GM20000 (cell line): ENCODE measurements around the gene LYPLA2.
"Not testable (repeated sequence)": the region's sequence is repeated elsewhere in the genome, so short reads cannot be mapped to it uniquely, and the experiment has no call there.

ENCODE experiments used
- DNase-seq: peaks from one replicate; pipeline ENCODE4 v3.0.0; 2012; ENCODE audit warnings: low spot score
- TF ChIP-seq, protein P1 (sequence below): IDR thresholded peaks from 2 replicates; pipeline ENCODE4 v1.5.1; 2012; ENCODE audit warnings: mild to moderate bottlenecking, control low read depth; ENCODE audit errors: extremely low read depth, missing control alignments

Gene LYPLA2

DNA sequence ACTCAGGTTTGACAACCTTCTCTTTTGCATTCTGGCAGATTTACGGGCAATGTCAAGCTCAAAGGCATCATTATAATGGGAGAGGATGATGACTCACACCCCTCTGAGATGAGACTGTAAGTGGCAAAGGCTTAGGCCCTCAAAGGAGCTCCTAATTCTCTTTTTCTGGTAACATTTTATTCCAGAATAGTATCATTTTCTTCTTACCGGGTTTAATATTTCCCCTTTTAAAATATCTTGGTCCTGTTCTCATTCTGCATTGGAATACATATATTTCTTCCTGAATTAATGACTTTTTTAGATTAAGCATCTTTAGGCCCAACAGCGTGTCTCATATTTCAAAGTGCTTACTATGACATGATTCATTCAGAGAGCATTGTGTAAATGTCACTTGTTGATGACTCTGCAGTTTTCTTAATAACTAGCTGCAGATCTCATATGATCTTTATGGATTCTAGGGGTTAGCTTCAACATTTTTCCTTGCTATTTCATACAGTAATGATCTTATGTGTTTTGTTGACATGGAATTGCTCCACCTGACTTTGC, 11.0 kb upstream of the LYPLA2 start:
- TF ChIP-seq, protein P1, sequence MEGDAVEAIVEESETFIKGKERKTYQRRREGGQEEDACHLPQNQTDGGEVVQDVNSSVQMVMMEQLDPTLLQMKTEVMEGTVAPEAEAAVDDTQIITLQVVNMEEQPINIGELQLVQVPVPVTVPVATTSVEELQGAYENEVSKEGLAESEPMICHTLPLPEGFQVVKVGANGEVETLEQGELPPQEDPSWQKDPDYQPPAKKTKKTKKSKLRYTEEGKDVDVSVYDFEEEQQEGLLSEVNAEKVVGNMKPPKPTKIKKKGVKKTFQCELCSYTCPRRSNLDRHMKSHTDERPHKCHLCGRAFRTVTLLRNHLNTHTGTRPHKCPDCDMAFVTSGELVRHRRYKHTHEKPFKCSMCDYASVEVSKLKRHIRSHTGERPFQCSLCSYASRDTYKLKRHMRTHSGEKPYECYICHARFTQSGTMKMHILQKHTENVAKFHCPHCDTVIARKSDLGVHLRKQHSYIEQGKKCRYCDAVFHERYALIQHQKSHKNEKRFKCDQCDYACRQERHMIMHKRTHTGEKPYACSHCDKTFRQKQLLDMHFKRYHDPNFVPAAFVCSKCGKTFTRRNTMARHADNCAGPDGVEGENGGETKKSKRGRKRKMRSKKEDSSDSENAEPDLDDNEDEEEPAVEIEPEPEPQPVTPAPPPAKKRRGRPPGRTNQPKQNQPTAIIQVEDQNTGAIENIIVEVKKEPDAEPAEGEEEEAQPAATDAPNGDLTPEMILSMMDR: no peak
- no peak for DNase-seq

DNA sequence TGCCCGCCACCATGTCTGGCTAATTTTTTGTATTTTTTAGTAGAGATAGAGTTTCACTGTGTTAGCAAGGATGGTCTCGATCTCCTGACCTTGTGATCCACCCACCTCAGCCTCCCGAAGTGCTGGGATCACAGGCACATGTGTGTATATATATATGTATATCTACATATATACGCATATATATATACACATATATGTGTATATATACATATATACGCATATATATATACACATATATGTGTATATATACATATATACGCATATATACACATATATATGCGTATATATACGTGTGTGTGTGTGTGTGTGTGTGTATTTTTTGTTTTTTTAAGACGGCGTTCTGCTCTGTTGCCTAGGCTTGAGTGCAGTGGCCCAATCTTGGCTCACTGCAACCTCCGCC, 7.8 kb upstream of the LYPLA2 start:
- not testable (repeated sequence) for DNase-seq

DNA sequence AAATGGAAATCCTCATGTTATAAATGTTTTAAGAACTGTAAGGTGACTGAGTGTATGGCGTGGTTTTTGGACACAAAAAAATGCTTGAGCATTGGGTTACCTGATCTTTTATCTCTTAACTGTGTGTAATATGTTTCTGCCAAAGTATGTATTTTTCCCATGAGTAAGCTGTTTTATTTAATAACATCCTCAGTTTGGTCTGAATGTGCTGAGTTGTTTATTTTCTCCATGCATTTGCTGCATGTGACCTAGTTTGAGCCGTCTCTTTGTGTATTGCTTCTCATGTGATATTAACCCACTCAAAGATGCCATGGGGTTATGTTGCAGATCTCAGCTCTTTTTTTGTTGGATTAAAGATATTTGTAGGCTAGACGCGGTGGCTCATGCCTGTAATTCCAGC, 6.1 kb upstream of the LYPLA2 start:
- no peak for DNase-seq
- TF ChIP-seq, protein P1: no peak

DNA sequence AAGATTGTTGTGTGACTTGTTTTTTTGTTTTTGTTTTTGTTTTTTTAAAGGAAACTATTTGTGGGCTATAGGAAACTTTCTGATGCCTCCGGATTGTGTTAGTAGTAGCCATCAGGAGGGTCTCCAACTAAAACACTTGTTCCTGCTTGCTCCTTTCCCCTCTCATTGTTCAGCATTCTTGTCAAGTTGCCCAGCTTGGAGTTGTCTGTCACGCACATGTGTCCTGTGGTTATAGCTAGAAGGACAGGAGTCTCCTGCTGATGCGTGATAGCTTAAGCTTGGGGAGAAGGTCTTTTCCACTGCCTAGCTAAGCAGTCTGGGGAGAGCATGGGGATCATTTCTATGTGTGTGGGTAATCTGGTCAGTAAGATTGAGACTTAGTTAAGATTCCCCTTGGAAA, 3.2 kb upstream of the LYPLA2 start:
- TF ChIP-seq, protein P1: no peak
- no peak for DNase-seq

DNA sequence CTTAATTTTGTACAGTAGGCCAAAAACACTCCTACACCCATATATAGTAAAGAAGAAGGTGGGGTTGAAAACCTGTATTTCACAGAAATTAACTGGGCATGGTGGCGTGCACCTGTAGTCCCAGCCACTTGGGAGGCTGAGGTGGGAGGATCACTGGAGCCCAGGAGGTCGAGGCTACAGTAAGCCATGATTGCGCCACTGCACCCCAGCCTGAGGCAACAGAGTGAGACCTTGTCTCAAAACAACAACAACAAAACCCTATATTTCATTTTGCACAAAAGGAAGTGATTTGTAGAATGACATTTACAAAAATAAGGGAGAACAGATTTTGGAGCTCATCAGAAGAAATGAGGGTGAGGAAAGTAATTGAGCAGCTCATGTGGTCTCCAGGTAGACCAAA, 2.2 kb upstream of the LYPLA2 start:
- TF ChIP-seq, protein P1: no peak
- DNase-seq: no peak

DNA sequence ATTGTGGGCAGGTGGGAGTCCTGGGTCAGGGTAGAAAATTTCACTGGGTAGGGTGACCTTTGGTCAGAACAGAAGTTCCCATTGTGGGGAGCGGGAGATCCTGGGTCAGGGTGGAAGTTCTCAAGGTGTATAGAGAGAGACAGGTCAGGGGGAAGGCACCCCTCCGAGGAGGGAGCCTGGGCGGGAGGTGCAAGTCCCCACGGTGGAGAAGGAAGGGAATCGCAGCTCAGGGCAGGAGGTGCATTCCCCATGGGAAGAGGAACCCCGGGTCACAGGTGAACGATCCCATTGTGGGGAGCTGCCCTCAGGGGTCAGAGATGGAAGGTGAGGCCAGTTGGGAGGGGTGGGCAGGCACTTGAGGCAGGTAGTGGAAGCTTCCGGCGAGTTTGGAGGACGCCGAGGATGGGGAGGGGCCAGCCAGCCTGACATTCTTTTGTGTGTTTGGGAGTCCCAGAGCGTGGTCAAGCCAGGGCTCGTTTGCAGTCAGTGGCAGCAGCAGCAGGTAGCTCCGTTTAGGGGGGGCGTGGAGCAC, 637 bp downstream of the LYPLA2 start:
- DNase-seq: peak; percentile 60
- TF ChIP-seq, protein P1: no peak

DNA sequence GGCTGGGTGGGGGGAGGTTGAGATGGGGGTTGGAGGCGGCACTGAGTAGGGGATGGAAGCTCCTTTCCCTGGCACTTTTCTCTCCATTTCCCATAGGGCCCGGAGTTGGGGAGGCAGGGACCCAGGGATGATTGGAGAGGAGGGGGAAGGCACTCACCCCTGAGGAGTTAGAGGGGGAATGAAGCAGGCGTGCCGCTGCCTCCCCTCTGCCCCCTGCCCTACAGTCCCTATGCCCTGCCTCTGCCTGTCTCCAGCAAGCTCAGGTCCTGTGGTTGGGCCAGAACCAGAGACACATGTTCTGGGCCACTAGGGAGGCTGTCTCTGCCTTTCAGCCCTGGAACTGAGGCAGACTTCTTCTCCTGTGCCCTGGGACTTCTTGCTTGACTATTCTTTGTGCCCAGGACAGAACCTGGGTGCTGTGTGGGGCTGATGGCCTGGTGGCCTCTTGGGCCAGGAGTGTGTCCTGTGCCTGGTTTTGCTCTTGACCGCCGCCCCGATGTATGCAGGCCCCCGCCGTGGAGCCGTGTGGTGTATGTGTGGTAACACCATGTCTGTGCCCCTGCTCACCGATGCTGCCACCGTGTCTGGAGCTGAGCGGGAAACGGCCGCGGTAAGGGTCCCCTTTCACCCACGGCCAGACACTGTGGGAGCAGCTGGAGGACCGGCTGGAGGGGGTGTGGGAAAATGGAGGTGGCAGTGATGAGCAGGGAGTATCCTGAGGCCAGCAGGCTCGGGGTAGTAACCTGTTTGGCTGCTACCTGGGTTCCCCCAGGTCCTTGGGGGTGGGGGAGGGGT, 1.4 kb downstream of the LYPLA2 start:
- TF ChIP-seq, protein P1: no peak
- DNase-seq: no peak
